HG02870 (cell line): ENCODE measurements around the gene ASB2.

Experiments
- ATAC-seq: cut with Tn5 transposase; IDR thresholded peaks from one replicate; pipeline ENCODE4 v1.9.1; 2021; ENCODE audit warnings: mild to moderate bottlenecking, moderate library complexity; ENCODE audit not compliant: unreplicated experiment

The ASB2 gene

GRCh38 chr14:93951635-93952540 lies 24.5 kb downstream of the ASB2 start:
- ATAC-seq = no peak

GRCh38 chr14:93950948-93951634 lies 25.3 kb downstream of the ASB2 start:
- no peak for ATAC-seq

- ATAC-seq = no peak
Measured at GRCh38 chr14:93949511-93950075, 26.8 kb downstream of the ASB2 start.

- ATAC-seq = no peak
Measured at GRCh38 chr14:93947282-93947681, 29.1 kb downstream of the ASB2 start.

- ATAC-seq = no peak
Measured at GRCh38 chr14:93946541-93947090, 29.8 kb downstream of the ASB2 start.

GRCh38 chr14:93946104-93946503 lies 30.3 kb downstream of the ASB2 start:
- no peak for ATAC-seq

- ATAC-seq = no peak
Measured at GRCh38 chr14:93945070-93945399, 31.3 kb downstream of the ASB2 start.

GRCh38 chr14:93944348-93945069 lies 31.9 kb downstream of the ASB2 start:
- no peak for ATAC-seq

GRCh38 chr14:93943930-93944329 lies 32.4 kb downstream of the ASB2 start:
- ATAC-seq = no peak

GRCh38 chr14:93943052-93943451 lies 33.3 kb downstream of the ASB2 start:
- ATAC-seq = no peak

GRCh38 chr14:93941293-93941910 lies 35.0 kb downstream of the ASB2 start:
- ATAC-seq = no peak

GRCh38 chr14:93940437-93940836 lies 35.9 kb downstream of the ASB2 start:
- ATAC-seq = no peak

- peak; percentile 84 for ATAC-seq
Measured at GRCh38 chr14:93939304-93940229, 36.8 kb downstream of the ASB2 start.

GRCh38 chr14:93938751-93939303 lies 37.5 kb downstream of the ASB2 start:
- no peak for ATAC-seq

- no peak for ATAC-seq
Measured at GRCh38 chr14:93937519-93937918, 38.9 kb downstream of the ASB2 start.

- ATAC-seq = no peak
Measured at GRCh38 chr14:93936926-93937325, 39.4 kb downstream of the ASB2 start.

- ATAC-seq = no peak
Measured at GRCh38 chr14:93936245-93936644, 40.1 kb downstream of the ASB2 start.

- ATAC-seq = no peak
Measured at GRCh38 chr14:93935213-93935612, 41.2 kb downstream of the ASB2 start.

GRCh38 chr14:93932642-93933041 lies 43.7 kb downstream of the ASB2 start:
- no peak for ATAC-seq
